HG02642 (cell line): ENCODE results near the gene NOS1AP.
"Not testable (repeated sequence)": the region's sequence is repeated elsewhere in the genome, so short reads cannot be mapped to it uniquely, and the experiment has no call there.

Source experiments
- ATAC-seq: cut with Tn5 transposase; IDR thresholded peaks from one replicate; pipeline ENCODE4 v1.9.1; 2021; ENCODE audit warnings: mild to moderate bottlenecking; ENCODE audit not compliant: unreplicated experiment, poor library complexity

Gene NOS1AP

DNA sequence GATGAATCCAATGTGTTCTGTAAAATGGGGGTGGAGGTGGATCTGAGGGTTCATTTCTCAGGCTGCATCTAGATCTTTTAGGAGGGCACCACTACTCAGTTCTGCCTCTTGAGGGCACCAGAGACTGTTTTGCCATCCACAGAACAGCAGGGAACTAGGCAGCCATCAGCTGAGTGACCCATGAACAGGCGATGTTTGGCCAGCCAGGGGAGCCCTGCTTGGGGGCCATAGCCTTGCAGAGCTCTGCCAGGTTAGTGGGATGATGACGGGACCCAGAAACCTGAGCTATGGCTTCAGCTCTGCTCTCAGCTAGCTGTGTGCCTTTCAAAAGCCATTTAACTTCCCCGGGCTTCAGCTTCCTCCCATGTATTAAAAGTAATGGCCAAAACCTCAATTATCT lies 13.4 kb upstream of the NOS1AP start:
- no peak for ATAC-seq

DNA sequence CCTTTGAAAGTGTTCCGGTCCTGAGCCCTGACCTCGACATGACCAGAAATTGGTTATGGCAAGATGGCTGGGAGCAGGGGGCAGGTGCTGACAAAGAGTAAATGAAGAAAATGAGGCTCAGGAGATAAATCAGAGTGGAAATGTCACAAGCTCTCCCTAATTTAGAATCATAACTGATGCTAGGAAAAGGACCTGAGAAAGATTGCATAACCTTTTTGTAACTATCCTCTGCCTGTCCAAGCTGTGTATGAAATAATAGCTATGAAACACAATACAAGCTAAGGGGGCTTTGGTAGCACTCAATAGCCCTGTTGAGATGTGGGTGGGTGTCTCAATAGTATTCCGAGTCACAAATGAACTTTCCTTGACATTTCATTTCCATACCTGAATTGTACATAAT lies 12.9 kb upstream of the NOS1AP start:
- ATAC-seq: no peak

DNA sequence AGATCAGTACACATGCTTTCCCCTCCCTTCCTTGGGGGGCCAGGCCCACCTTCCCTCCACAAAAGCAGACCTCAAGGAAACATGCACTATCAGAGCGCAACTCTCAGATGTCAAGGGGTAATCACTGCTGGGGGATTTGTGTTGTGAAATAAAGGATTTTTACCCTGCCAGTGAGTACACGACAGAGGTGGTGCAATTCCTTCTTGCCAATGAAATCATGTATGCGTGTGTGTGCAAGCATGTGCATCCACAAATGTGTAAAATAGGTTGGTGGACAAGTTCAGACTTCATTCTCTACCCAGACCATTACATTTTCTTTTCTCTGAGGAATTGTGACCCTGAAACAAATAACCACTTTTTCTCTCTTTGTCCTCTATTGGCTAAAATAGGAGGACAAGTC lies 9.8 kb upstream of the NOS1AP start:
- ATAC-seq: no peak

DNA sequence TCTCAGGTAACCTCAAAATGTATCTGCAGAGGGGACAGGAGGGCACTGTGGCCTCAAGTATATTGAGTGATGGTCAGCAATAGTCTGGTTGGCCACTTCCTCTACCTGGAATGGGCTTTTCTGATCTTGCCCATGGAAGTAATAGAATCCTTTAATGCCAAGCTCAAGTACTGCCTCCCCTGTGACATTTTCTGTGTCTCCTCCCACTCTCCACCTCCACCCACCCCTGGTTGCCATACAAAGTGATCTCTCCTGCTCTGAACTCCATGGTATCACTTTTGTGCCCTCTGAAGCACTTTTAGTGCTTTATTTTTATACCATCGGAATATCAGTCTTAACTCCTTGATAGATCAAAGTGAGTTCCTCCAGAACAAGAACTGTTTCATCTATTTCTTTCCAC lies 9.2 kb upstream of the NOS1AP start:
- ATAC-seq: no peak

DNA sequence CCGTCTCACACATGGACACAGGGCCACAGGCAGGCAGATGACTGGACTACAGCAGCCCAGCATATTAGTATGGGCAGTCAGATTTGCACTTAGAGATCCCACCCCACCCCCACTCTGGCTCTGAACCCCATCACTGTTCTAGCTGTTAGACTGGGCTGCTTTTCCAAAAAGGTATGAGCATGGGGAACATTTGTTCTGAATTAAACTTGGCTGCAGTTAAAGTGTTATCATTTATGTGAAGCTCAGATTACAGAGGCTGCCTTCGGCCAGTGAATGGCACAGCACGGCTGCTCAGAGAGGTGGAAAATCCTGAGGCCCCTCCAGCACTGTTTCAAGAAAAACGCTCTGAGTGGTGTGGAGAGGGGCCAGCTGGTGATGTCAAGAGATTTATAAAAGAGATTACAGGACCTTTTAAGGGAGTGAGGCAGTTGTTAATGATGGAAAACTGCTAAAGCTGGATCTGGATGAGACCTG lies 6.9 kb upstream of the NOS1AP start:
- ATAC-seq: no peak

DNA sequence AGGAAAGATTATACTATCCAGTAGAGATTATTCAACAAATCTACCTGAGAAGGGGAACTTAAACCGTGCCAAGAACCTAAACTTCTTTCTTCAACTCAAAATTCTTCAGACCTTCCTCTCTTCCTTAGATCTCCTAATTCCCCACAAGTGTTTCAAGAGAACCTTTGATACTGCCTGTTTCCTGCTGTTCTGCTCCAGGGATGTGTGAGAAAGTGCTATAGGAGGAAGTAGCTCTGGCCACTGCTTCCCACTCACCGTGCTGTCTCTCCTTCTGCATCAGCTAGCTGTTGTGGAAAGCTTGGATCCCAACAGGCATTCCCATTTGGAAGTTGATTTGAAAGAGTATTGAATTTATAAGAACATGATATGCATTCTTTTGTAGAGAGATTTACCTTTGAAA lies 4.5 kb upstream of the NOS1AP start:
- no peak for ATAC-seq

DNA sequence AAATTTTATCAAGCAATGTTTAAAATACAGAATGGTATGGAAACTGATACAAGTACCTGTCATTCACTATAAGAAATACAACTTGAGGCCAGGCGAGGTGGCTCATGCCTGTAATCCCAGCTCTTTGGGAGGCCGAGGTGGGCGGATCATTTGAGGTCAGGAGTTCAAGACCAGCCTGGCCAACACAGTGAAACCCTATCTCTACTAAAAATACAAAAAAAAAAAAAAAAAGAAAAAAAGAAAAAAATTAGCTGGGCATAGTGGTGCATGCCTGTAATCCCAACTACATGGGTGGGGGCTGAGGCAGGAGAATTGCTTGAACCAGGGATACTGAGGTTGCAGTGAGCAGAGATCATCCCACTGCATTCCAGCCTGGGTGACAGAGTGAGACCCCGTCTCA lies 2.7 kb upstream of the NOS1AP start:
- not testable (repeated sequence) for ATAC-seq

DNA sequence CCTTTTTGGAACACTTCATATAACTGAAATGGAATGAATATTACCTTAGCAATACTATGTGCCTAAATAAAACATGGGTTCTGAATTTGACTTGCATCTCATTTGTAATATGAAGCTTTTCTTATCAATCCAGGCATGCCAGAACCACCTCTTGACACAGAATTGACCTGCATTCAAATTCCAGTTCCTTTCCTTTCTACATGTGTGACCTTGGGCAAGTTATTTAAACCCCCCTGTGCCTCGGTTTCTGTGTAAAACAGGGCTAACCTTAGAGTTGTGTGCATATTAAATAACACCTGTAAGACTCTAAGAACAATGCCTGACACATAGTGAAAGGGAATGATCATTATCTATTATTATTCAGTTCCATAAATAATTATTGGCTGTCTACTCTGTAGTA lies 2.0 kb upstream of the NOS1AP start:
- ATAC-seq: no peak

DNA sequence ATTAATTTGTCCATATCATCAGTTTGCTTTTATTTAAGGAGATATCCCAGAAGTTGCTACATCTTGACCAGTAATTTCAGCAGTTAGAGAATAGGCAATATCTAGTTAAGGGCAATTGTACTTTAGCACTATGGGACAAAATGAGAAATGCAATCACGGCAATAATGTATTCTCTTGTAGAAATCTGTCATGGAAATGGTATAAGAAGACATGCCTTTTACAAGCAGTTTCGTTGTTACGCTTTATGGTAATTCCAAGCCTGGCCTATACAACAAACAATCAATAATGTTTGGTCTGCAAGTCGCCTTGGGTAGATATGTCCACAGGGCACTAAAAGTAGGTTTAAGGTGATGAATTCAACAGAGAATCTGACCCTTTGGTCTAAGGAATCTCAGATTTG lies 1.2 kb upstream of the NOS1AP start:
- ATAC-seq: no peak

DNA sequence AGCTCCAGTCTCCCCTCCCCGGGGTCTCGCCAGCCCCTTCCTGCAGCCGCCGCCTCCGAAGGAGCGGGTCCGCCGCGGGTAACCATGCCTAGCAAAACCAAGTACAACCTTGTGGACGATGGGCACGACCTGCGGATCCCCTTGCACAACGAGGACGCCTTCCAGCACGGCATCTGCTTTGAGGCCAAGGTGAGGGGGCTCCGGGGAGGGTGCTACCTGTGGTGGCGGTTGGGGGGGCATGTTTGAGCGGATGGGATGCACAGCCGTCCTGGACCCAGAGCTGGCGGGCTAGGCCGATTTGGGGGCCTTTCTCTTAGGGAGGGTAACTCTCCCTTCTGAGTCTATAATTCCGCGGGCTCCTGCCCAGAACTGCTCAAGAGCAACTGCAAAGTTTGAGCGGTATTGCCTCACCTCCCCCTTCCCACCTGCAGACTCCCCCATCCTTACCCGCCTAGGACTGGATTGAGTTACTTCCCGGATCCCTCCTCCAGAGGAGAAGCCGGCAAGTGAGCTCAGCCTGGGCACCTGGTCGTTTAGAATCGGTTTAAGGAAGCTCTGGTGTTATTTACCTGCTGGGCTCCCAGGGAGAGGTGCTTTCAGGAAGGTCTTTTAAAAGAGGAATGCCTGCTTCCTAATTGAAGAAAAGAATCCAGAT lies 730 bp downstream of the NOS1AP start:
- no peak for ATAC-seq

DNA sequence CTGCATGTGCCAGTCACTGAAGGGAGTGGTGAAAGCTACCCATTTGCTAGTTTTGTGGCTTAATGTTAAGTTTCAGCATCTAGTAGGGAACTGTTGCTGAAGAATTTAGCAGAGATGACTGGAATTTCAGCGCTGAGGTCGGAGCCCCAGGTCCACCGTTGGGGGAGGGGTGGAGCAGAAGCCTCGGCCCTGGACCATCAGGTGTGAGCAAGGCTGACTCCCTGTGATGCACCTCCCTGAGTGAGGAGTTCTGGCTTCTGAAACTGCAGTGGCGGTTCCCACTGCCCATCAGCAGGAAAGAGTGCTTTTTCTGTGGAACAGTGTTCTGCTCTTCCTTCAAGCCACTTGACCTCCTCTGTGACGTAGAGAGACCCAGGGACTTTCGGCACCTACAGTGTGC lies 1.3 kb downstream of the NOS1AP start:
- ATAC-seq: no peak

DNA sequence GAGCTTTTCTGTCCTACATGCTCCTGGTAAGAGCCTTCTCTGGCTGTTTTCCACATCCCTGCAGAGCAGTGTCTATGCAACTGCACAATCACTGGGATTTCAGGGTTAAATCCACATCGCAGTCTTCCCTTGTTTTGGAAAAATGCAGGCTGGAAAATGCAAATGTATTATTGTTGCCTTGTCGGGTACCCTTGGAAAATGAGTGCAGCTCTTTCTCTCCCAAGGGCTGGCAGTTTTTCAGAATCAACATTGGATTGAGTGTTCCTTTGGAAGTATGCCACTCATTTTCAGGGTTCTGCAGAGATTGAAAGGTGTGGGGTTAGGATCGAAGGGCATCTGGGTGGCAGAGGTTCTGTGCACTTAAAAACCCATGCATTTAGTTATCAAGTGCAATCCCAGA lies 3.2 kb downstream of the NOS1AP start:
- no peak for ATAC-seq

DNA sequence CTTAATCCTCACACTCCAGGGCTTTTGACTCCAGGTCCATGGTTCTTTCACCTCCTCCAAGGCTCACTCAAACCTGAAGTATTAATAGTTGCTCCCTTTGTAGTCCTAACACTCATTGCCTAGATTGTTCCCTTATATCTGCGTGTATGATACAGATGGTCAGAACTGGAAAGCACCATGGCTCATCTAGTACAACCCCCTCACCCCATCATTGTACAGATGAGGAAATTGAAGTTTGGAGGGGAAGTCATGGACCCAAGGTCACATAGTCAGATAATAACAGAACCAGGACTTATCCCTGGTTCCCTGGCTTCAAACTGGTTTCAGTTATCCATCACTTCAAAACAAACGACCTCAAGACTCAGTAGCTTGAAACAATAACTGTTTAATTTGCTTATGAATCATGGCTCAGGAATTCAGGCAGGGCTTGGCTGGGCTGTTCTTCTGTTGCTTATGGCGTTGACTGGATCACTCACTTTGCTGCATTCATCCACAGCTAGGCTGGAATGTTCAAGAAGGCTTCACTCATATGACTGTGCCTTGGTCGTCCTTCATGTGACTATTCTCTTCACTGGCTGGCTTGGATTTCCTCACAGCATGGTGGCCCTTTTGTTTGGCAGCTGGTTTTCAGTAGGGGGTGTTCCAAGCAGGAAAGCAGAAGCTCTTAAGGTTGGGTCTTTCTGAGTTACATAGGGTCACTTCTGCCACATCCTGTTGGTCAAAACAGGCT lies 5.0 kb downstream of the NOS1AP start:
- ATAC-seq: no peak

DNA sequence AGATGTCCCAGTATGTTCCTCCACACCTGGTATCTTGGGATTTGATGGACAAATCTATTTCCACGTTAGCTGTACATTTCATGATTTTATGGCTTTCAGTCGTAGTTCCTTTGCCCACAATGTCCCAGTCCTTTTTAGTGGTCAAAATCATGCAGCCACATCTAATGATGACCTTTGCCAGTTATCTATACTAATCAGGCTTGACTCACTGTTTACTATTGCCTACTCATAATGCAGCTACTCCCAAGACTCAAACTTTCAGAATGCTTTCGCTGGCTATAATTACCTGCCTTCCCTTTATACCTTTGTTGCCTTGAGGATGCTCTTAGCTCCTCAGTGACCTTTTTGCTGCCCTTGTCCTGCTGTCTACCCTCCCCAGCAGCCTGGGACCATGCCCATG lies 6.4 kb downstream of the NOS1AP start:
- ATAC-seq: no peak

DNA sequence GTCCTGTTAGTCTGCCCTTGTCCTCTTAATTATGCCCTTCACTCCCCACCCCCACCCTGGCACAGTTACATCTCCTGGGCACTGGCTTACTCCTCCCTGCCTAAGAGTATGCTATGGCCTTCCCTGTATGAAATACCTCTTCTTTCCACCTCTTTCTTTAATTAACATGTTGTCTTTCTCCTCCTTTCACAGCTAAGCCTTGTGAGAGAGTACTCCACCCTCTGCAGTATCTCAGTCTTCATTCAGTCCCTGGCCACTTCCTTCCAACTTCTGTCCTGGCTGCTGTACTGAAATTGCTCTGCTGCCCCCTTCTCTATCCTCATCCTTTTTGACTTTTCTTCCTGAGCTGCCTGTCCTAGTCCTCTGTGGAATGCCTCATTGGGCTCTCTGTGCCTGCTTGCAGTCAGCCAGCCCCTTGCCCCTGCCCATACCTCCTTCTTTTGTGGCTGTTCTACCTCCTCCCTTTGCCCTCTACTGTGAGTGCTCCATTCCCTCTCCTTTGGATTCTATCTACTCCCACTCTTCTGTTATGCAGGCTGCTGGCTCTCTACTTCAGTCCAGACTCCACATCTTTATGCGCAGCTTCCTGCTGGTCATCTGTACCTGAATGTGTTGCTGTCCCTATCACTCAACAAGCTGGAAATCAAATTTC lies 8.3 kb downstream of the NOS1AP start:
- no peak for ATAC-seq

DNA sequence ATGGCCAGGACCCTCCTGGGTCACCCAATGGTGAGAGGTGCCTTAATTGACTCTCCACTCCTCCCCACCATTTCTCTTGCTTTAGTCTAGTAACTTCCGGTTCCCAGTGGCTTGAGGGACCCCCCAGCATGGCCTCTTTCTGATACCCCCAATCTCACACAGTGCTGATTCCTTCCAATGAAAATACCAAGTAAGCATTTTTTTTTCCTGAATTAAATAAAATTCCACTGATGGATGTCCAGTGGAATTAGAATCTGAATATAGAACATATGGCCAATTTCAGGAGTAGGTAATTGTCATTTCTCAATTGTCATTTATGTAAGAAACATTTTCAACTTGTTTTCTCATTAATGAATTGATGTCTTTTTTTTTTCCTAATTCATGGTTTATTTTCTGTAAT lies 9.5 kb downstream of the NOS1AP start:
- ATAC-seq: no peak

DNA sequence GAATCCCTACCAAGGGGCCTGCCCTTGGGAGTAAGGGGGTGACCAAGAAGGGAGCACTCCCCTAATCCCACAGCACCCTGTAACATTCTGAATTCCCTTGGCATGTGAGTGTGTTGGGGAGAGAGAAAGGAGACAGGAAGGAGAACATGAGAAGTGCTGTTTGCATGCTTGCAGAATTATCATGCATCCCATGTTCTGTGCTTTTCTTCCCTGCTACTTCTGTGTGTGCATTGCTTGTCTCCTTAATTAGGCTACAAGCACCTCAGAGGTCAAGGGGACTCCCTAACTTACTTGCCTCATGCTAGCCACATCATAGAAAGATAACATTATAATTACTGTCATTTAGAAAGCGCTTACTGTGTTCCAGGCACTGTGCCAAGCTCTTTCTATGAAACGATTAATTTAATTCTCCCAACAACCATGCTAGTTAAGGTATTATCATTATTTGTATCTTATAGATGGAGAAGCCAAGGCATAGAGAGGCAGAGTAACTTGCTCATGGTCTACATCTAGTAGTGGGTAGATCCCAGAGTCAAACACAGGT lies 11.1 kb downstream of the NOS1AP start:
- ATAC-seq: no peak

DNA sequence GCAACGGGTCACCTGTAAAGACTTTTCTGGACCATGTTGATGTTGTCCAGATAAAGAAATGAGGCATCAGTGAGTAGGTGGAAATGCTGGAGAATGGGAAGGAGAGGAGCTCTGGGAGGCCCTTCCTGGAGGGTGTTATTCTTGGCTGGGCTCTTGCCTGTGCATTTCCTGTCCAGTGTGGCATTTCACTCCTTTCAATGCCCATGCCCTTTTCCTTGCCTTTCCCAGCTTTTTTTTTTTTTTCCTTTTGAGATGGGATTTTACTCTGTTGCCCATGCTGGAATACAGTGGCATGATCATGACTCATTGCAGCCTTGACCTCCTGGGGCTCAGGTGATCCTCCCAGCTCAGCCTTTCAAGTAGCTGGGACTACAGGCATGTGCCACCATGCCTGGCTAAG lies 11.8 kb downstream of the NOS1AP start:
- no peak for ATAC-seq

DNA sequence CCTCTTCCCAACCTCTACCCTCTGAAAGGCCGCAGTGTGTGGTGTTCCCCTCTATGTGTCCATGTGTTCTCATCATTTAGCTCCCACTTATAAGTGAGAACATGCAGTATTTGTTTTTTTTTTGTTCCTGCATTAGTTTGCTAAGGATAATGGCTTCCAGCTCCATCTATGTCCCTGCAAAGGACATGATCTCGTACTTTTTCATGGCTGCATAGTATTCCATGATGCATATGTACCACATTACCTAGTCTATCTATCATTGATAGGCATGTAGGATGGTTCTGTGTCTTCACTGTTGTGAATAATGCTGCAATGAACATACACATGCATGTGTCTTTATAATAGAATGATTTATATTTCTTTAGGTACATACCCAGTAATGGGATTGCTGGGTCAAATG lies 12.6 kb downstream of the NOS1AP start:
- ATAC-seq: not testable (repeated sequence)

DNA sequence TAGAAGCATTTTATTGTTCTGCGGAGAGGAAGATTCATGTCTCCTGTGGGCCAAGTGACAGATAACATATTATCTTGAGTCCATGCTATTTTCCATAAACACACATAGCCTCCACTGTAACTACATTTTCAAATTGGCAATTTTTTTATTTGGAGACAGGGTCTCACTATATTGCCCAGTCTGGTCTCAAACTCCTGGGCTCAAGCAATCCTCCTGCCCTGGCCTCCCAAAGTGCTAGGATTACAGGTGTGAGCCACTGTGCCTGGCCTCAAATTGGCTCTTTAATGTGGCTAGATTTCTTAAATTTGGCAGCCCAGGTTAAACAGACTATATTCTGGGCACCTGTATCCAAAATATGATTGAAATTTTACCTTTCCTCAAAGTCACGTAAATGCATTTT lies 13.8 kb downstream of the NOS1AP start:
- ATAC-seq: no peak

DNA sequence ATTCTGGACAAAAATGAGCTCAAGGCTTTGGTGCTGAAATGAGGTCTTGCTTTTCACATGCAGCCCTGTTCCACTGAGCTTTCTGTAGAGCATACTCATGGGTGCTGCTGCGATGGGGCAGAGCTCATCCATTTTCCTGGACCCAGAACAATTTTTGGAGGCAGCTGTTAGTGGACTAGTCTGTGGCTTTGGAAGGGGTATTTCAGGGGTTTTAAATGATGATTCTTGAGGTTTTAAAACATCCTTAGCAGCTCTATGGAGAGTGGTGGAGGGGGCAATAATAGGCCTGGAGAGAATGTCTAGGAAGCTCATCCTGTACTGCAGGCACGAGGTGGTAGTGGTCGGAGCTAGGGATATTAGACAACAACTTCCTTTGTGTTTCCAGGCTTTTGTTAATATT lies 16.5 kb downstream of the NOS1AP start:
- no peak for ATAC-seq
